Esophagus (tissue), 2 donors: ENCODE measurements around the gene KIF26A. TPM values are rescaled to one million over a fixed set of nuclear protein-coding genes. Genes with fewer than 3 reads are reported as not detected.
A peak's percentile ranks its signal among the peaks of the same experiment; 100 is the strongest.

Source experiments
- H3K27ac ChIP-seq, 2 donors: one replicate each; pipeline ENCODE4 v1.5.1; 2013; ENCODE audit warnings: low read depth in 2 of 2, mild to moderate bottlenecking in 2 of 2, inconsistent platforms in 1 of 2, low read length in 1 of 2, moderate library complexity in 1 of 2
- H3K27me3 ChIP-seq, 2 donors: one replicate each; pipeline ENCODE4 v1.6.1; 2013; ENCODE audit warnings: low read length in 2 of 2, control low read depth in 1 of 2, mild to moderate bottlenecking in 1 of 2; ENCODE audit not compliant: insufficient read depth in 2 of 2, control insufficient read depth in 1 of 2
- H3K36me3 ChIP-seq, 2 donors: one replicate each; pipeline ENCODE4 v1.6.1; 2013; ENCODE audit warnings: low read length in 1 of 2; ENCODE audit not compliant: control insufficient read depth in 2 of 2, insufficient read depth in 2 of 2
- H3K4me1 ChIP-seq, 2 donors: one replicate each; pipeline ENCODE4 v1.6.1; 2013; ENCODE audit warnings: low read length in 1 of 2; ENCODE audit not compliant: control insufficient read depth in 2 of 2, insufficient read depth in 2 of 2
- H3K4me3 ChIP-seq, 2 donors: one replicate each; pipeline ENCODE4 v1.5.1; 2013; ENCODE audit warnings: low read length in 2 of 2, mild to moderate bottlenecking in 2 of 2, low read depth in 1 of 2, moderate library complexity in 1 of 2
- H3K9me3 ChIP-seq, 2 donors: one replicate each; pipeline ENCODE4 v1.6.1; 2013; ENCODE audit warnings: mild to moderate bottlenecking in 2 of 2, low read depth in 1 of 2, low read length in 1 of 2, moderate library complexity in 1 of 2; ENCODE audit not compliant: control insufficient read depth in 2 of 2, insufficient read depth in 1 of 2
- WGBS, 2 donors: extraction: QIAGEN DNeasy Blood & Tissue Kit; methylation state at CpG; one replicate each; pipeline ENCODE4 v1.1.7; 2013; 5-methylcytosine and 5-hydroxymethylcytosine counted together
- polyA plus RNA-seq, 2 donors: library from polyadenylated mRNA; stranded (reverse); fragments of 200-250 nt; gene quantifications; one replicate each; pipeline ENCODE4 v1.2.3, GENCODE V29; 2013
- donor health status: healthy with polysubstance abuse.
- donor health status: Bipolar disorder and iron deficiency.

KIF26A gene
- polyA plus RNA-seq, 2 donors, result 0.73 to 1.8 TPM

DNA sequence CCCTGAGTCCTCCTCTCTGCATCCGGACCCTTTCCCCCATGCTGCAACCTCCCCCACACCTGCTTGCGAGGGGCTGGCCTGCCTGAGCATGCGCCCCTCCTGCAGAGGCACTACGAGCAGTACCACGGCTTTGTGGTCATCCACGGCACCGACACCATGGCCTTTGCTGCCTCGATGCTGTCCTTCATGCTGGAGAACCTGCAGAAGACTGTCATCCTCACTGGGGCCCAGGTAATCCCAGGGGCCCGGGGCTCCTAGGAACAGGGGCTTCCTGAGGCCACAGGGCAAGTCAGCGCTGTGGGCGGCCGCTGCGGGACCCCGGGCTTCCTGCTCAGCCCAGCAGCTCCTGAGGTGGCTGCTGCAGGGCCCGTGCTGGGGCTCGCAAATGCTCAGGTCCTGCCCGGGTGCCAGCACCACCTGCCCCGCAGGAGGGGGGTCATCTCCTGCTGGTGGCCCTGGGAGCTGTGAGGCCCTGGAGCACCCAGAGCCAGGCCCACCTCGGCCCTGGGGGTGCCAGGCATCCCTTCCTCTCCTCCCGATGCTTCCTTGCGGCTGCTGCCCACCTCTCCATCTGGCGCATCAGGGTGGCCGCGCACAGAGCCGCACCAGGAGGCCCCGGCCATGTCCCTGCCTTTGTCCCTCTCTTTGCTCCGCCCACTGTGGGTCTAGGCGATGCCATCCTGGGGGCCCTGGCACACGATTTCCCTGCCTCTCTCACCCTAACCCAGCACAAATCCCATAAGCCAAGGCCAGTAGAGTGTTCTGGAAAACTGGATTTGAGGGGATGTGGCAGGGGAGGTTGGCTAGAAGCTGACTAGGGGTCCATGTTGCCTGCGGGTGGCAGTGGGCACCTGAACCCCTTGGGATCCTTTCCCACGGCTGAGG is 42.7 kb upstream of the KIF26A start:
- 83 to 89% methylated on average over 23 to 31 of the region's 31 CpGs for WGBS, 2 donors
- peaks cover 4 to 23% of the 10 kb centered on the region in 2 donors for H3K4me1 ChIP-seq
- H3K27me3 ChIP-seq, result no peaks in the 10 kb centered on the region
- H3K36me3 ChIP-seq, result no peaks in the 10 kb centered on the region
- no peaks in the 10 kb centered on the region for H3K9me3 ChIP-seq
- no peak overlapping the region for H3K27ac ChIP-seq
- no peak overlapping the region for H3K4me3 ChIP-seq

DNA sequence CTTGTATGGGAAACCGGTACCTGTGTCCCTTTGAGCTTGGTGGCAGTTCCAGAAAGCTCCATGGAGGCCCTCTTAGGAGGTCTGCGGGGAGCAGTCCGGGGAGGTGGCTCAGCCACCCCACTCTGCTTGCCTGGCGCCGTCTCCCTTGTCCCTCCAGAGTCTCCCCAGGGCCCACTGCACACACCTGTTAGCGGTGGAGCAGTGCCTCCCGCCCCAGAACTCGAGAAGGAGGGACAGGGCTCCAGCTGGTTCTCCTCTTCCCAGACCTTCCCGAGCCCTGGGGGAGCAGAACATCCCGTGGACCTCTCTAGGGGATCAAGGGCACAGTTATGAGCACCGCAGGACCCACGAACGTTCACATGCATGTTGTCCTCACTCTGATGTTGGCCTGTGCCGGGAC is 42.1 kb upstream of the KIF26A start:
- no peaks in the 10 kb centered on the region for H3K36me3 ChIP-seq
- WGBS, 2 donors, result 74 to 85% methylated on average over 14 of the region's 14 CpGs
- peaks cover 6 to 25% of the 10 kb centered on the region in 2 donors for H3K4me1 ChIP-seq
- H3K27ac ChIP-seq, result no peak overlapping the region
- no peak overlapping the region for H3K4me3 ChIP-seq
- H3K27me3 ChIP-seq, result no peaks in the 10 kb centered on the region
- no peaks in the 10 kb centered on the region for H3K9me3 ChIP-seq

DNA sequence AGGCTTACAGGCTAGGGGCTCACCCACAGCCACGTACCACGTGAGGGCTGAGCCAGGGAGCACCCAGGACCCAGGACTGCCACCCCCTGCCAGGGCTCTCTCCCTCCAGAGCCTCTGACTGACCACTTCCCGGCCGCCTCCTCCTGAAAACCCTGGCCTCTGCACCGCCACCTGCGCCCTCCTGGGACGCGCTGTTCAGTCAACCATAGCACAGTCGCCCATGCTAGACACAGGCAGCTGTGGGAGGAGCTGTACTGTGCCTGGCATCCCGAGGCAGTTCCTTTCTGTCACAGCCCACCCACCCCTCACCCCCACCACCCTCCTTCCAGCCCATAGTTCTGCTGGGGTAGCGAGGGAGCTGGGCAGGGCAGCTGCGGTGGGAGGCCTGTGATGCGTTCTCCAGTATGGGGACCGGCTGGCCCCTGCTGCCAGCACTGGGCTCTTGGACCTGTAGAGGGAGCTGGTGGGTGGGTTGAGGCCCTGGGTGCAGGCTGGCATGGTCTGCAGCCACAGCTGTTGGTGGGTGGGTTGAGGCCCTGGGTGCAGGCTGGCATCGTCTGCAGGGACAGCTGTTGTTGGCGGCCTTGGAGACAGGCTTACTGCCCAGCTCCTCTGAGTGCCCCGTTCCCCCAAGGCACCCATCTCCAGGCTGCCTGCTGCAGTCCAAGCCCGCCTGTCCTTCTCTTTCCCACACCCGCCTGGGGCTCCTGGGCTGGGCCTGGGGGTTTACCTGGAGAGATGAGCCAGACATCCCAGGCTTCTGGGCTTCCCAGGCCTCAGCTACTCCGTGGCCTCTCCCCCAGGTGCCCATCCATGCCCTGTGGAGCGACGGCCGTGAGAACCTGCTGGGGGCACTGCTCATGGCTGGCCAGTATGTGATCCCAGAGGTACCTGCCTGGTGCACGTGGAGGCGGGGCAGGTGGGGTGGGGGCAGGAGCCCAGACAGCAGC is 41.4 kb upstream of the KIF26A start:
- no peak overlapping the region for H3K27ac ChIP-seq
- 75 to 76% methylated on average over 25 of the region's 25 CpGs for WGBS, 2 donors
- no peaks in the 10 kb centered on the region for H3K36me3 ChIP-seq
- H3K9me3 ChIP-seq, result no peaks in the 10 kb centered on the region
- H3K4me1 ChIP-seq, result peaks cover 6 to 32% of the 10 kb centered on the region in 2 donors
- no peak overlapping the region for H3K4me3 ChIP-seq
- H3K27me3 ChIP-seq, result no peaks in the 10 kb centered on the region

DNA sequence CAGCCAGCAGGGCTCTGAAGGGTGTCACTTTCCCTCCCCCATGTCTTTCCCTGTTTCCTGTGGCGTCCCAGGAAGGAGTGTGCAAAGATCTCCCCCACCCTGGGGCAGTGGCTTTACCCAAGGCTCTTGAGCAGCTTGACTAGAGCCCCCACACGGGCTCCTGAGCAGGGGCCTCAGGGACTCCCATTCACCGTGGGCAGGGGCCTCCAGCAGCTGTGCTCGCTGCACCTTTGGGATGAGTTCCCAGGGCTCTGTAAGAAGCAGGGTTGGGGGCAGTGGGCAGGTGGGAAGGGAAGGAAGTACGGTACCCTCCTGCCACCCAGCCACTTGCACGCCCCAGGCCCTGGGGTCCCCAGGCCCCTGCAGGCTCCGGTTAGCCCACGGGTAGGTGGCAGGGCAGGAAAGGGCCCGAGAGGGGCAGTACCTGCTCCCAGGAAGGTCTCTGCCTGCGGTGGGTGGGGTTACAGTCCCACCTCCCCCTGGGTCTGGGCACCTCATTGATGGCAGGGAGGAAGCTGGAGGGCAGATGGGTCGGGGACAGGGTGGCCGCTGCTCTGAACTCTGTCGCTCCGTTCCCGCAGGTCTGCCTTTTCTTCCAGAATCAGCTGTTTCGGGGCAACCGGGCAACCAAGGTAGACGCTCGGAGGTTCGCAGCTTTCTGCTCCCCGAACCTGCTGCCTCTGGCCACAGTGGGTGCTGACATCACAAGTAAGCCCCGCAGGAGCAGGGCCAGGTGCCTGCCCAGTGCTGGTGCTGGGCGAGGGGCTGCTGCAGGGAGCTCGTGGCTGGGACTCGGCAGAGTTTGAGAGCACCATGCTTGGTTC is 39.9 kb upstream of the KIF26A start:
- Histone ChIP-seq H3K27ac (peak overlapping the region in 1 of 2 donors; percentile 95), H3K4me1 (peaks cover 10 to 37% of the 10 kb centered on the region in 2 donors), H3K27me3 (no peaks in the 10 kb centered on the region), H3K4me3 (no peak overlapping the region), H3K9me3 (no peaks in the 10 kb centered on the region), H3K36me3 (no peaks in the 10 kb centered on the region)
- 74 to 79% methylated on average over 25 of the region's 25 CpGs for WGBS, 2 donors

DNA sequence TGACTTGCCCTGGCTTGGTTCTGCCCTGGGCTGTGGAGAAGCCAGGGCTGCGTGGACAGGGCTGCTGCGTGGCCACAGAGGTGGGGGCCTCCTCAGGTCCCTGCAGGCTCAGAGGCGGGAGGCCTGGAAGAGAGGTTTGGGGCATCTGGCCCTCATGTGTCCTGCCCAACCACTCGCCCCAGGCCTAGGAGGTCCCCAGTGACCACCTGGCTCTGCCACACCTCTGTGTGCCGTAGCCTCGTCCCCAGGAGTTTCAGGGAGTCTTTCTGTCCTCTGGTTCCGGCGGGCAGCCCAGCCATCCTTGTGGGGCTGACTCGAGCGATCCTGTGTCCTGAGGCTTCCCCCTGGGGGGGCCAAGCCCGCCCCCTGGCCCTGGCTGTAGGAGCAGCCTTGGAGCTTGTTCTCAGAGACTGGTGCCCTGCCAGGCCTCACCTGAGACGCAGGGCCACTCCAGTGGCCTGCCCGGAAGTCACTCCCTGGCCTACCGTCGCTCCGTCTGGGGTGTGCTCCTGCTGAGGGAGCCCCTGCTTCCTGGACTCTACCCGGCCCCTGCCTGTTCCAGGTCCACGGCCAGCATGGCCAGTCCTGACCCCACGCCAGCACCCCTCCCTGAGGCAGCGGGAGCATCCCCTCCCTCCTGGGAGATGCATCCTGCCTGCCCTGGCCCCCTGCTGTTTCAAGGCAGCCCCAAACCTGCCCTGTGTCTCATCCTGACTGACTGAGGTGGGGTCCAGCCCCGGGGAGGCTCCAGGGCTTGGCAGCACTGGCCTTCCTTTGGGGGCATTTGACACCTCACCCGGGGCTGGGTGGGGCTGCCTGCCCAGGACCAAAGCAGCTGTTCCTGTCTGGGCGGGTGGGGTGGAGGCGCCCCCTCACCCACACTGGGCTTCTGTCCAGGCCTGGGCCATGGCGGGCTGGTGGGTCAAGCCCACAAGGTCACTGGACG is 39.0 kb upstream of the KIF26A start:
- 68 to 69% methylated on average over 24 to 26 of the region's 26 CpGs for WGBS, 2 donors
- H3K9me3 ChIP-seq, result no peaks in the 10 kb centered on the region
- H3K4me1 ChIP-seq, result peaks cover 12 to 35% of the 10 kb centered on the region in 2 donors

DNA sequence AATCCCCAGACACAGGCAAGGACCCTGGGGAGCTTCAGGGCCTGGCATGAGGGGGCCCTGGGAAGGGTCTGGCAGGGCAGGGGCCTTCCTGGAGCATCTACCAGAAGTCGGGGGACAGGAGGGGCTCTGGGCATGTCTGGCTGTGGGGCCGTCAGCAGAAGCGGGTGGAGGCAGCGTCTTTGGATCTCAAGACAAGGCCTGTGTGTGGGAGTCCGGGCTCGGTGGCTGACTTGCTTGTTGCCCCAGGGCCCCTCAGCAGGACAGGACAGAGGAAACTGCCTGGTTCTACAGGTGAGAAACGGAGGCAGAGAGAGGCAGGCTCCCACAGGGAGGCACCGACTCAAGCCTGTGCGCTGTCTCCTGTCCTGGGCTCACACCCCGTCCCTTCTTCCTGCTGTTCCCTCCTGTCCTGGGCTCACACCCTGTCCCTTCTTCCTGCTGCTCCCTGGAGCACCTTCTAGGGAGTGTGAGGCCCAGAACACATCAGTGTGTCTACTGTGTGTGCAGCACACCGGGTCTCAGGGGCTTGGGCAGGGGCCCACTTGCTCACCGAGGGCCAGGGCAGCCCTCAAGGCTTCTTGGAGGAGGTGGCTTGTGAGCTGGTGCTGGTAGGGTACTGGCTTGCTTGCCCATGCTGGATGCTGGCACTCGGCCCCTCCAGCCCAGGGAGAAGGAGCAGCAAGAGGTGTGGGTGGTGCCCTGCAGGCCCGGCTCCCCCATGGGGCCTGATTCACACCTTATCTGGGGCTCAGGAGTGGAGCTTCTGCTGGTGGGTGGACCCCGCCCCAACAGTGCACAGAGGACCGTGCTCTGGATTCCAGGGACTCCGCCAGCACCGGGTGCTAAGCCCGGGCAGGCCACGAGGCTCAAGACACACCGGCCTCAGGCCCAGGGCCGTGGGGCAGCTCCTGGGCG is 38.0 kb upstream of the KIF26A start:
- H3K27ac ChIP-seq, result peak overlapping the region; percentile 93 to 95
- 45 to 63% methylated on average over 22 to 23 of the region's 23 CpGs for WGBS, 2 donors

More for the DNA sequence above, 39.0 kb upstream of the KIF26A start:
- Histone ChIP-seq H3K27ac (peak overlapping the region; percentile 93 to 95), H3K27me3 (no peaks in the 10 kb centered on the region), H3K4me3 (no peak overlapping the region), H3K36me3 (no peaks in the 10 kb centered on the region)

DNA sequence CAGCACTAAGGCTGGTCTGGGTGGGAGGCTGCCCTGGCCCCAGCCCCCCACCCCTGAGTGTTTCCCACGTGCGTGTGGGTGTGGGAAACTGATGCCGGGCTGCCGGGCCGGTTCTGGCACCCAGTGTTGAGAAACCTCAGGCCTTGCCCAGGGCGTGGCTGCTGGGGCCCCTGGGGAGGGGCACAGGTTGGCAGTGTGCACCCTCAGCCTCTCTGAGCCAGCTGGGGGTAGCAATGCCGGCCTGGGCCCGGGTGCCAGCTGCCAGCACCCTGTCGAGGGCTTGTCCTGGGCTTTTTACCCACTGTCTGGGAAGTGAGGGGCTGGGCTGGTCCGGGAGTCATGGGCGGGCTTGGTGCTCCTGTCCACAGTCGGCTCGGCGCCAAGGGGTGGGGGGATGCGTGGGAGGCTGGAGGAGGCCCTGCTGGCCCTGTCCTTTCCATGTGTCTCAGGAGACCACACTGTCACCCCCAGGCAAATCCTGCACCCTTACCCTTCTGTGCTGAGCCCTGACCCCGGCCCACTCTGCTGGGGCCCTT is 37.2 kb upstream of the KIF26A start:
- WGBS, 2 donors, result 44 to 50% methylated on average over 16 of the region's 16 CpGs
- no peaks in the 10 kb centered on the region for H3K36me3 ChIP-seq
- peak overlapping the region; percentile 93 to 95 for H3K27ac ChIP-seq
- no peaks in the 10 kb centered on the region for H3K27me3 ChIP-seq
- H3K9me3 ChIP-seq, result no peaks in the 10 kb centered on the region
- H3K4me3 ChIP-seq, result peak overlapping the region in 1 of 2 donors; percentile 8
- H3K4me1 ChIP-seq, result peaks cover 10 to 51% of the 10 kb centered on the region in 2 donors

More for the DNA sequence above, 38.0 kb upstream of the KIF26A start:
- no peaks in the 10 kb centered on the region for H3K27me3 ChIP-seq
- no peaks in the 10 kb centered on the region for H3K36me3 ChIP-seq
- H3K4me1 ChIP-seq, result peaks cover 10 to 44% of the 10 kb centered on the region in 2 donors
- peak overlapping the region in 1 of 2 donors; percentile 8 for H3K4me3 ChIP-seq
- H3K9me3 ChIP-seq, result no peaks in the 10 kb centered on the region
